K562 (cell line): Measurements from ENCODE around the gene SEBOX. TPM values are rescaled to one million over a fixed set of nuclear protein-coding genes. Genes with fewer than 3 reads are reported as not detected.

Experiments
- ELF4 ChIP-seq: fragments of 450-650 bp; formaldehyde crosslinking; IDR thresholded peaks from 2 replicates; pipeline ENCODE4 v1.4.0; 2022; ENCODE audit warnings: missing genetic modification characterization
- FOXM1 ChIP-seq, 2 experiments: fragments of 450-650 bp in 1 of 2; sonication (generic) in 1 of 2; formaldehyde crosslinking in 1 of 2; IDR thresholded peaks; 2 replicates each; pipeline versions ENCODE4 v1.6.1 to v1.9.0; 2017 to 2022; ENCODE audit warnings: low read depth in 2 of 2, mild to moderate bottlenecking in 2 of 2, missing genetic modification reagents in 1 of 2, moderate library complexity in 1 of 2
- HSF4 ChIP-seq: fragments of 250-450 bp; sonication (Bioruptor Pico); IDR thresholded peaks from 2 replicates; pipeline ENCODE4 v2.1.2; 2022; ENCODE audit warnings: mild to moderate bottlenecking, moderate library complexity, borderline replicate concordance
- NFIC ChIP-seq: fragments of 450-650 bp; IDR thresholded peaks from 2 replicates; pipeline ENCODE4 v1.6.1; 2017; ENCODE audit warnings: mild to moderate bottlenecking, inconsistent platforms
- NR2F6 ChIP-seq: fragments of 450-650 bp; formaldehyde crosslinking; IDR thresholded peaks from 2 replicates; pipeline ENCODE4 v1.4.0; 2020; ENCODE audit warnings: mild to moderate bottlenecking
- SIN3A ChIP-seq, 2 experiments: fragments of 150-350 bp in 1 of 2; IDR thresholded peaks; 2 replicates each; pipeline ENCODE4 v1.6.1; 2011 to 2016; ENCODE audit warnings: borderline replicate concordance in 2 of 2, low read depth in 2 of 2, low read length in 2 of 2, mild to moderate bottlenecking in 2 of 2, moderate library complexity in 2 of 2; ENCODE audit not compliant: control insufficient read depth in 1 of 2
- TBP ChIP-seq: optimal IDR thresholded peaks from 2 replicates; pipeline ENCODE3; 2011; ENCODE audit warnings: low read depth, low read length, improper control_type of control experiment
- TFAM ChIP-seq: fragments of 250-450 bp; sonication (Bioruptor Pico); conservative IDR thresholded peaks from 2 replicates; pipeline ENCODE4 v1.5.0; 2021; ENCODE audit warnings: mild to moderate bottlenecking, moderate library complexity
- YY1 ChIP-seq, 3 experiments: IDR thresholded peaks; 2 replicates each; pipeline ENCODE4 v1.6.1; 2011; ENCODE audit warnings: low read length in 2 of 3, mild to moderate bottlenecking in 2 of 3, moderate library complexity in 2 of 3, borderline replicate concordance in 1 of 3, control low read depth in 1 of 3, low read depth in 1 of 3; ENCODE audit not compliant: insufficient read depth in 3 of 3, insufficient replicate concordance in 2 of 3, control insufficient read depth in 1 of 3, insufficient read length in 1 of 3; ENCODE audit errors: extremely low read depth in 1 of 3
- ZBTB7A ChIP-seq: IDR thresholded peaks from 2 replicates; pipeline ENCODE4 v1.6.1; 2011; ENCODE audit warnings: low read depth, mild to moderate bottlenecking, low read length, moderate library complexity, borderline replicate concordance; ENCODE audit not compliant: control insufficient read depth
- ZNF12 ChIP-seq: sonication (generic); formaldehyde crosslinking; IDR thresholded peaks from 2 replicates; pipeline ENCODE4 v1.4.0; 2020; ENCODE audit warnings: mild to moderate bottlenecking, missing genetic modification reagents
- ZNF445 ChIP-seq: fragments of 250-450 bp; sonication (Bioruptor Pico); IDR thresholded peaks from 2 replicates; pipeline ENCODE4 v1.4.0; 2020; ENCODE audit warnings: low read depth, mild to moderate bottlenecking, moderate library complexity
- ZSCAN32 ChIP-seq: fragments of 450-650 bp; formaldehyde crosslinking; IDR thresholded peaks from 2 replicates; pipeline ENCODE4 v1.4.0; 2020; ENCODE audit warnings: mild to moderate bottlenecking, moderate library complexity
- polyA plus RNA-seq, 8 experiments: library from polyadenylated mRNA; depleted of rRNA in 4 of 8; stranded (reverse) in 5 of 8; unstranded in 3 of 8; fragments of >200 nt; fragmentation: Nextera tagmentation in 2 of 8; fragmentation: Illumina TruSeq in 1 of 8; extraction: Ambion mirVana in 2 of 8; extraction: Trizol in 1 of 8; gene quantifications; 2 replicates each; pipeline versions ENCODE4 v1.2.1 to v1.2.3, GENCODE V29; 2011 to 2014; ENCODE audit warnings: inconsistent platforms in 1 of 8, missing spikeins in 1 of 8
- total RNA-seq, 7 experiments: library from RNA; depleted of rRNA in 6 of 7; stranded (reverse); fragments of >200 nt in 6 of 7; fragmentation: Illumina TruSeq in 2 of 7; extraction: Trizol in 2 of 7; gene quantifications; 2 replicates each; pipeline versions ENCODE4 v1.2.1 to v1.2.3, GENCODE V29; 2011 to 2021; ENCODE audit warnings: low replicate concordance in 1 of 7
- TF ChIP-seq, protein P1 (sequence below): fragments of 450-650 bp; formaldehyde crosslinking; IDR thresholded peaks from 2 replicates; pipeline ENCODE4 v1.4.0; 2020; ENCODE audit warnings: mild to moderate bottlenecking, moderate library complexity
- TF ChIP-seq, protein P2 (sequence below): fragments of 250-450 bp; sonication (Bioruptor Pico); IDR thresholded peaks from 2 replicates; pipeline ENCODE4 v1.5.0; 2021
- TF ChIP-seq, protein P3 (sequence below): fragments of 250-450 bp; sonication (Bioruptor Pico); IDR thresholded peaks from 2 replicates; pipeline ENCODE4 v1.4.0; 2020
- TF ChIP-seq, protein P4 (sequence below): sonication (generic); formaldehyde crosslinking; IDR thresholded peaks from 2 replicates; pipeline ENCODE4 v1.8.0; 2022; ENCODE audit warnings: mild to moderate bottlenecking, low read depth, missing genetic modification reagents

The SEBOX gene
- total and polyA plus RNA-seq, 9 of the 15 experiments (the other 6 are each of a cell fraction or from before 2014, with no cell fraction given): not detected

DNA sequence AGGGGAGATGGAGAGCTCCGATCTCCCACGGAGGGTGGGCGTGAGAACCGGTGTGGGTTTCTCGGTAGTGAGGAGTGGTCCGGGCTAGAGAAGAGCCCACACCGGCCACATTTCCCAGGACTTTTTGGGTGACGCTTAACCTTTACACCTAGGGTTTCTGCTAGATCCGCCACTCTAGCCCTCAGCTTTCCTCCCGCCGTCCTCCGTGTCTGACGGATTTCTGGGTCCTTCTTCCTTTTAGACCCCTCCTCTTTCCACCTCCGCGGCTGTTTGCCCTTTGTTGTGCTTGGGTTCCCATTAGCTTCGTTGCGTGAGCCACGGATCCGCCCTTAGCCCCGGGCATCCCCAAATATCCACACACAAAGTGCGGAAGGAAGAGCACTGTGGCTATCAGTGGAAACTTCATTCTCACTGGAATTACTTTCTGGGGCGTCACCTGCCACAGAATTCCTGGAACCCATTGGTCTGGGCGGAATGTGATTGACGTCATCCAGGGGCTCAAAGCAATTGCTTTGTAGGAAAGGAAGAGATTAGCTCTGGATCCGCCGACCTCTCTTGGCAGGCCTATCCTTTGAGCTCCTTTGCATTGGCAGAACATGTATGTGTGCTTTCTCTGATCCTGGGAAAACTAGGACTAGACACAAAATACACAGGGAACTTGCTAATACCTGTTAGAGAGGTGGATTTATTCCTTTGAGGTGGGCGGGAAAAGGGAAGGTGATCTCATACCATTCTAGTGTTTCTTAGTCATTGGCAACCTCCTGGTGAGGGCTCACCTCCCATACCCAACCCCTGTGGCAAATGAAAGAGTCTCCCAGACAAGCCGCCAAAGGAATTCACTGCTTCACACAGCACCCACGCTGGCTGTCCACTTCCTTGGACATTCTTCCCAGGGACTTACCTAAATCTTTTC, 28.8 kb downstream of the SEBOX start (continued):
- TF ChIP-seq, protein P1, sequence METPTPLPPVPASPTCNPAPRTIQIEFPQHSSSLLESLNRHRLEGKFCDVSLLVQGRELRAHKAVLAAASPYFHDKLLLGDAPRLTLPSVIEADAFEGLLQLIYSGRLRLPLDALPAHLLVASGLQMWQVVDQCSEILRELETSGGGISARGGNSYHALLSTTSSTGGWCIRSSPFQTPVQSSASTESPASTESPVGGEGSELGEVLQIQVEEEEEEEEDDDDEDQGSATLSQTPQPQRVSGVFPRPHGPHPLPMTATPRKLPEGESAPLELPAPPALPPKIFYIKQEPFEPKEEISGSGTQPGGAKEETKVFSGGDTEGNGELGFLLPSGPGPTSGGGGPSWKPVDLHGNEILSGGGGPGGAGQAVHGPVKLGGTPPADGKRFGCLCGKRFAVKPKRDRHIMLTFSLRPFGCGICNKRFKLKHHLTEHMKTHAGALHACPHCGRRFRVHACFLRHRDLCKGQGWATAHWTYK: peak; percentile 20; the same call in 1 of the 2 replicates
- TF ChIP-seq TFAM (no peak), FOXM1 (IDR thresholded peaks at IDR 0.05; ENCODE audit: low read depth) (no peak), FOXM1 (CRISPR knock-in tag; IDR thresholded peaks at IDR 0.05; ENCODE audit: low read depth) (no peak), NR2F6 (CRISPR knock-in tag) (no peak), ZSCAN32 (CRISPR knock-in tag) (no peak), HSF4 (CRISPR knock-in tag) (no peak), YY1 (IDR thresholded peaks at IDR 0.05; ENCODE audit: borderline replicate concordance in 1 of 3, control insufficient read depth in 1 of 3, extremely low read depth in 1 of 3, insufficient read depth in 3 of 3, insufficient read length in 1 of 3, insufficient replicate concordance in 2 of 3, low read depth in 1 of 3, low read length in 2 of 3) (no peak), NFIC (no peak), ELF4 (CRISPR knock-in tag) (no peak), ZBTB7A (no peak), TBP (no peak), SIN3A (IDR thresholded peaks at IDR 0.05; ENCODE audit: borderline replicate concordance in 2 of 2, control insufficient read depth in 1 of 2, low read depth in 2 of 2, low read length in 2 of 2) (peak in 1 of 2 experiments; percentile 21; a peak in 1 of 4 replicates), ZNF445 (CRISPR knock-in tag) (no peak), ZNF12 (CRISPR knock-in tag) (no peak)
- TF ChIP-seq, protein P2, sequence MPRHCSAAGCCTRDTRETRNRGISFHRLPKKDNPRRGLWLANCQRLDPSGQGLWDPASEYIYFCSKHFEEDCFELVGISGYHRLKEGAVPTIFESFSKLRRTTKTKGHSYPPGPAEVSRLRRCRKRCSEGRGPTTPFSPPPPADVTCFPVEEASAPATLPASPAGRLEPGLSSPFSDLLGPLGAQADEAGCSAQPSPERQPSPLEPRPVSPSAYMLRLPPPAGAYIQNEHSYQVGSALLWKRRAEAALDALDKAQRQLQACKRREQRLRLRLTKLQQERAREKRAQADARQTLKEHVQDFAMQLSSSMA (CRISPR knock-in tag): no peak
- TF ChIP-seq, protein P3, sequence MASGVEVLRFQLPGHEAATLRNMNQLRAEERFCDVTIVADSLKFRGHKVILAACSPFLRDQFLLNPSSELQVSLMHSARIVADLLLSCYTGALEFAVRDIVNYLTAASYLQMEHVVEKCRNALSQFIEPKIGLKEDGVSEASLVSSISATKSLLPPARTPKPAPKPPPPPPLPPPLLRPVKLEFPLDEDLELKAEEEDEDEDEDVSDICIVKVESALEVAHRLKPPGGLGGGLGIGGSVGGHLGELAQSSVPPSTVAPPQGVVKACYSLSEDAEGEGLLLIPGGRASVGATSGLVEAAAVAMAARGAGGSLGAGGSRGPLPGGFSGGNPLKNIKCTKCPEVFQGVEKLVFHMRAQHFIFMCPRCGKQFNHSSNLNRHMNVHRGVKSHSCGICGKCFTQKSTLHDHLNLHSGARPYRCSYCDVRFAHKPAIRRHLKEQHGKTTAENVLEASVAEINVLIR: no peak
- TF ChIP-seq, protein P4, sequence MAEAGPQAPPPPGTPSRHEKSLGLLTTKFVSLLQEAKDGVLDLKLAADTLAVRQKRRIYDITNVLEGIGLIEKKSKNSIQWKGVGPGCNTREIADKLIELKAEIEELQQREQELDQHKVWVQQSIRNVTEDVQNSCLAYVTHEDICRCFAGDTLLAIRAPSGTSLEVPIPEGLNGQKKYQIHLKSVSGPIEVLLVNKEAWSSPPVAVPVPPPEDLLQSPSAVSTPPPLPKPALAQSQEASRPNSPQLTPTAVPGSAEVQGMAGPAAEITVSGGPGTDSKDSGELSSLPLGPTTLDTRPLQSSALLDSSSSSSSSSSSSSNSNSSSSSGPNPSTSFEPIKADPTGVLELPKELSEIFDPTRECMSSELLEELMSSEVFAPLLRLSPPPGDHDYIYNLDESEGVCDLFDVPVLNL: no peak
